GM18520 (cell line): ENCODE measurements around the gene SLC19A1.

Experiments used
- ATAC-seq: cut with Tn5 transposase; IDR thresholded peaks from one replicate; pipeline ENCODE4 v1.9.1; 2021; ENCODE audit not compliant: unreplicated experiment

Gene SLC19A1

GRCh38 chr21:45542242-45542666, at the start of gene SLC19A1:
Gene SLC19A1 (minus strand): TSS chr21:45542440. CDS start chr21:45537959, 4,481 bp downstream.
- ATAC-seq, result no peak

- ATAC-seq, result no peak
Observed at GRCh38 chr21:45591619-45592207, 49.5 kb upstream of the SLC19A1 start.

- ATAC-seq, result no peak
Observed at GRCh38 chr21:45590726-45591618, 48.7 kb upstream of the SLC19A1 start.

- no peak for ATAC-seq
Observed at GRCh38 chr21:45590246-45590725, 48.0 kb upstream of the SLC19A1 start.

- no peak for ATAC-seq
Observed at GRCh38 chr21:45589686-45590245, 47.5 kb upstream of the SLC19A1 start.

GRCh38 chr21:45588871-45589491, 46.7 kb upstream of the SLC19A1 start:
- ATAC-seq, result no peak

GRCh38 chr21:45588086-45588825, 46.0 kb upstream of the SLC19A1 start:
- no peak for ATAC-seq

GRCh38 chr21:45586289-45586858, 44.1 kb upstream of the SLC19A1 start:
- no peak for ATAC-seq

- ATAC-seq, result no peak
Observed at GRCh38 chr21:45584786-45585185, 42.5 kb upstream of the SLC19A1 start.

- ATAC-seq, result no peak
Observed at GRCh38 chr21:45583831-45584509, 41.7 kb upstream of the SLC19A1 start.

GRCh38 chr21:45582128-45582527, 39.9 kb upstream of the SLC19A1 start:
- no peak for ATAC-seq

- ATAC-seq, result no peak
Observed at GRCh38 chr21:45581322-45581712, 39.1 kb upstream of the SLC19A1 start.

GRCh38 chr21:45580576-45581321, 38.5 kb upstream of the SLC19A1 start:
- no peak for ATAC-seq

GRCh38 chr21:45580181-45580575, 37.9 kb upstream of the SLC19A1 start:
- ATAC-seq, result no peak

GRCh38 chr21:45579383-45580180, 37.3 kb upstream of the SLC19A1 start:
- no peak for ATAC-seq

- ATAC-seq, result no peak
Observed at GRCh38 chr21:45578811-45579381, 36.7 kb upstream of the SLC19A1 start.

GRCh38 chr21:45578176-45578801, 36.0 kb upstream of the SLC19A1 start:
- ATAC-seq, result no peak

- no peak for ATAC-seq
Observed at GRCh38 chr21:45577801-45578175, 35.5 kb upstream of the SLC19A1 start.
